IPS-NIHi7 (cell line): ENCODE results near the gene ADGRL4.
"Not testable (repeated sequence)": the region's sequence is repeated elsewhere in the genome, so short reads cannot be mapped to it uniquely, and the experiment has no call there.

Experiments
- DNase-seq: peaks from one replicate; pipeline ENCODE4 v3.0.0; 2012; ENCODE audit warnings: mixed read lengths; ENCODE audit errors: extremely low spot score

Gene ADGRL4

GRCh38 chr1:79006564-79006963, at the start of gene ADGRL4:
Gene ADGRL4, minus strand, starts transcription at chr1:79006730. Its CDS starts 76 bp downstream, at chr1:79006654.
- DNase-seq: peak; percentile 74

- no peak for DNase-seq
Measured at GRCh38 chr1:79055856-79056255, 49.3 kb upstream of the ADGRL4 start.

- no peak for DNase-seq
Measured at GRCh38 chr1:79052829-79053449, 46.4 kb upstream of the ADGRL4 start.

GRCh38 chr1:79044974-79045650, 38.6 kb upstream of the ADGRL4 start:
- DNase-seq: peak; percentile 8

GRCh38 chr1:79043506-79043905, 37.0 kb upstream of the ADGRL4 start:
- DNase-seq: peak; percentile 6

GRCh38 chr1:79042539-79042938, 36.0 kb upstream of the ADGRL4 start:
- no peak for DNase-seq

- DNase-seq: no peak
Measured at GRCh38 chr1:79042117-79042516, 35.6 kb upstream of the ADGRL4 start.

- no peak for DNase-seq
Measured at GRCh38 chr1:79041666-79042065, 35.1 kb upstream of the ADGRL4 start.

GRCh38 chr1:79040424-79041082, 34.0 kb upstream of the ADGRL4 start:
- DNase-seq: no peak

GRCh38 chr1:79037085-79037484, 30.6 kb upstream of the ADGRL4 start:
- no peak for DNase-seq

GRCh38 chr1:79012500-79012899, 6.0 kb upstream of the ADGRL4 start:
- DNase-seq: no peak

- no peak for DNase-seq
Measured at GRCh38 chr1:79010589-79010988, 4.1 kb upstream of the ADGRL4 start.

GRCh38 chr1:79005945-79006344, 585 bp downstream of the ADGRL4 start:
- DNase-seq: no peak

- DNase-seq: no peak
Measured at GRCh38 chr1:79004916-79005315, 1.6 kb downstream of the ADGRL4 start.

GRCh38 chr1:78996791-78997190, 9.7 kb downstream of the ADGRL4 start:
- no peak for DNase-seq

GRCh38 chr1:78987042-78987441, 19.5 kb downstream of the ADGRL4 start:
- no peak for DNase-seq

- DNase-seq: no peak
Measured at GRCh38 chr1:78980511-78980910, 26.0 kb downstream of the ADGRL4 start.

- no peak for DNase-seq
Measured at GRCh38 chr1:78972723-78973122, 33.8 kb downstream of the ADGRL4 start.

GRCh38 chr1:78967091-78967490, 39.4 kb downstream of the ADGRL4 start:
- DNase-seq: not testable (repeated sequence)

GRCh38 chr1:78958711-78959110, 47.8 kb downstream of the ADGRL4 start:
- no peak for DNase-seq

- DNase-seq: no peak
Measured at GRCh38 chr1:78950826-78951225, 55.7 kb downstream of the ADGRL4 start.

GRCh38 chr1:78949227-78949626, 57.3 kb downstream of the ADGRL4 start:
- no peak for DNase-seq

- DNase-seq: peak; percentile 19
Measured at GRCh38 chr1:78919150-78919549, 87.4 kb downstream of the ADGRL4 start.
